Epithelial cell of proximal tubule (primary cell): ENCODE data around the gene JOSD1. TPM values are rescaled to one million over a fixed set of nuclear protein-coding genes. Genes with fewer than 3 reads are reported as not detected.
"Not testable (repeated sequence)": the region's sequence is repeated elsewhere in the genome, so short reads cannot be mapped to it uniquely, and the experiment has no call there.

Experiments
- DNase-seq: peaks from one replicate; pipeline ENCODE4 v3.0.0-alpha.2; 2011; ENCODE audit warnings: low read depth
- H3K4me3 ChIP-seq: 2 replicates; pipeline ENCODE4 v1.5.1; 2011; ENCODE audit warnings: low read depth, mild to moderate bottlenecking, low read length
- total RNA-seq: library from RNA; depleted of rRNA; stranded (reverse); fragments of >200 nt; gene quantifications from 2 replicates; pipeline ENCODE4 v1.2.3, GENCODE V29; 2015
- TF ChIP-seq, protein P1 (sequence below): conservative IDR thresholded peaks from 2 replicates; pipeline ENCODE4 v1.5.1; 2012; ENCODE audit warnings: low read depth, mild to moderate bottlenecking, low read length

Gene JOSD1
- total RNA-seq, 1 donor from 2014 or later = 89.6 TPM

GRCh38 chr22:38645430-38645829 is 55.3 kb downstream of the JOSD1 start:
- no peak for DNase-seq
- H3K4me3 ChIP-seq = no peak overlapping the region
- TF ChIP-seq, protein P1, sequence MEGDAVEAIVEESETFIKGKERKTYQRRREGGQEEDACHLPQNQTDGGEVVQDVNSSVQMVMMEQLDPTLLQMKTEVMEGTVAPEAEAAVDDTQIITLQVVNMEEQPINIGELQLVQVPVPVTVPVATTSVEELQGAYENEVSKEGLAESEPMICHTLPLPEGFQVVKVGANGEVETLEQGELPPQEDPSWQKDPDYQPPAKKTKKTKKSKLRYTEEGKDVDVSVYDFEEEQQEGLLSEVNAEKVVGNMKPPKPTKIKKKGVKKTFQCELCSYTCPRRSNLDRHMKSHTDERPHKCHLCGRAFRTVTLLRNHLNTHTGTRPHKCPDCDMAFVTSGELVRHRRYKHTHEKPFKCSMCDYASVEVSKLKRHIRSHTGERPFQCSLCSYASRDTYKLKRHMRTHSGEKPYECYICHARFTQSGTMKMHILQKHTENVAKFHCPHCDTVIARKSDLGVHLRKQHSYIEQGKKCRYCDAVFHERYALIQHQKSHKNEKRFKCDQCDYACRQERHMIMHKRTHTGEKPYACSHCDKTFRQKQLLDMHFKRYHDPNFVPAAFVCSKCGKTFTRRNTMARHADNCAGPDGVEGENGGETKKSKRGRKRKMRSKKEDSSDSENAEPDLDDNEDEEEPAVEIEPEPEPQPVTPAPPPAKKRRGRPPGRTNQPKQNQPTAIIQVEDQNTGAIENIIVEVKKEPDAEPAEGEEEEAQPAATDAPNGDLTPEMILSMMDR = no peak

DNA sequence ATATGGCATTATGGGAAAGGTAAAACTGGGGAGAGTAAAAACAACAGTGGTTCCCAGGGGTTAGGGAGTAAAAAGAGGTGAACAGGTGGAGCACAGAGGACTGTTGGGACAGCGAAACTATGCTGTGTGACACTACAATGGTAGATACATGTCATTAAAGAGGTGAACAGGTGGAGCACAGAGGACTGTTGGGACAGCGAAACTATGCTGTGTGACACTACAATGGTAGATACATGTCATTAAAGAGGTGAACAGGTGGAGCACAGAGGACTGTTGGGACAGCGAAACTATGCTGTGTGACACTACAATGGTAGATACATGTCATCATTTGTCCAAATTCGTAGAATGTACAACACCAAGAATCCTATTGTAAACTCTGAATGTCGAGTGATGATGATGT is 56.5 kb downstream of the JOSD1 start:
- not testable (repeated sequence) for H3K4me3 ChIP-seq

DNA sequence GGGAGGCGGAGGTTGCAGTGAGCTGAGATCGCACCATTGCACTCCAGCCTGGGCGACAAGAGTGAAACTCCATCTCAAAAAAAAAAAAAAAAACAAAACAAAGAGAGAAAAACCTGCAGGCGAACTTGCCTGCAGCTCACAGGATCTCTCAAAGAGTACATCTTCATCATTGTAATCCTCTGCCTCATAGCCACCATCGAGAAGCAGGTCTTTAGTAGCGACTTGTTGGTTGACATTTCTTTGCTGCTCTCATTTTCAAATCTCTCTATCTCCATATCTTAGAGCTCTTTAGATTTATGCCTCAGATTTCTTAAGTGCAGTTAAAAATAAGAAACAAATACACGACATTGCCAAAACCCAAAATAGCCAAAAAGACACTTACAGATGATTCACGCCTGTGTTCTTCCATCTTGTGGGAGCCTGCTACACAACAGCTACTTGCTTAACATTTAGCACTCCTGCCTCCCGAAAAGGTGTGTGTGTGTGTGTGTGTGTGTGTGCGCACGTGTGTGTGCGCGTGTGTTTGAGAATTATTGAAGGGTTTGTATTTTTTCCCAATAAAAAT is 59.2 kb downstream of the JOSD1 start:
- DNase-seq = no peak
- no peak overlapping the region for H3K4me3 ChIP-seq
- TF ChIP-seq, protein P1 = no peak

More for the DNA sequence above, 56.5 kb downstream of the JOSD1 start:
- DNase-seq = not testable (repeated sequence)

GRCh38 chr22:38638728-38639127 is 62.0 kb downstream of the JOSD1 start:
- TF ChIP-seq, protein P1 = no peak
- DNase-seq = no peak
- H3K4me3 ChIP-seq = no peak overlapping the region

- DNase-seq = no peak
- TF ChIP-seq, protein P1 = no peak
- H3K4me3 ChIP-seq = no peak overlapping the region
Measured at GRCh38 chr22:38638216-38638615, 62.5 kb downstream of the JOSD1 start.

Other genes starting within 250 kb of the JOSD1 start
- gene KCNJ4, start 245.7 kb downstream of the JOSD1 start, total RNA-seq = 0.07 TPM in 1 of 2 replicates, not detected in the other
- gene KDELR3, start 232.8 kb downstream of the JOSD1 start, total RNA-seq = 23.4 and 27.1 TPM in 2 replicates
- gene DDX17, start 194.6 kb downstream of the JOSD1 start, total RNA-seq = 186 and 275 TPM in 2 replicates
- gene DMC1, start 130.8 kb downstream of the JOSD1 start, total RNA-seq = 4.4 and 6.3 TPM in 2 replicates
- 1.0 and 2.0 TPM in 2 replicates for gene FAM227A, start 44.6 kb downstream of the JOSD1 start, total RNA-seq
- 26.1 and 28.9 TPM in 2 replicates for gene CBY1, start 44.3 kb downstream of the JOSD1 start, total RNA-seq
- 67.6 and 99.6 TPM in 2 replicates for gene TOMM22, start 19.0 kb downstream of the JOSD1 start, total RNA-seq
- 27.8 and 36.2 TPM in 2 replicates for gene GTPBP1, start 5.0 kb upstream of the JOSD1 start, total RNA-seq
- 67.8 and 88.2 TPM in 2 replicates for gene SUN2, start 55.1 kb upstream of the JOSD1 start, total RNA-seq
- gene DNAL4, start 93.2 kb upstream of the JOSD1 start, total RNA-seq = 12.2 and 19.9 TPM in 2 replicates
- gene NPTXR, start 143.1 kb upstream of the JOSD1 start, total RNA-seq = 0.58 and 0.72 TPM in 2 replicates
- 36.7 and 43.5 TPM in 2 replicates for gene CBX6, start 171.3 kb upstream of the JOSD1 start, total RNA-seq